ENCODE data around the gene CTDSP1. TPM values are rescaled to one million over a fixed set of nuclear protein-coding genes. Genes with fewer than 3 reads are reported as not detected.

Gene CTDSP1
- polyA plus RNA-seq, 6 donors from 2014 or later = 10.0 to 13.8 (median 11.9) TPM

DNA sequence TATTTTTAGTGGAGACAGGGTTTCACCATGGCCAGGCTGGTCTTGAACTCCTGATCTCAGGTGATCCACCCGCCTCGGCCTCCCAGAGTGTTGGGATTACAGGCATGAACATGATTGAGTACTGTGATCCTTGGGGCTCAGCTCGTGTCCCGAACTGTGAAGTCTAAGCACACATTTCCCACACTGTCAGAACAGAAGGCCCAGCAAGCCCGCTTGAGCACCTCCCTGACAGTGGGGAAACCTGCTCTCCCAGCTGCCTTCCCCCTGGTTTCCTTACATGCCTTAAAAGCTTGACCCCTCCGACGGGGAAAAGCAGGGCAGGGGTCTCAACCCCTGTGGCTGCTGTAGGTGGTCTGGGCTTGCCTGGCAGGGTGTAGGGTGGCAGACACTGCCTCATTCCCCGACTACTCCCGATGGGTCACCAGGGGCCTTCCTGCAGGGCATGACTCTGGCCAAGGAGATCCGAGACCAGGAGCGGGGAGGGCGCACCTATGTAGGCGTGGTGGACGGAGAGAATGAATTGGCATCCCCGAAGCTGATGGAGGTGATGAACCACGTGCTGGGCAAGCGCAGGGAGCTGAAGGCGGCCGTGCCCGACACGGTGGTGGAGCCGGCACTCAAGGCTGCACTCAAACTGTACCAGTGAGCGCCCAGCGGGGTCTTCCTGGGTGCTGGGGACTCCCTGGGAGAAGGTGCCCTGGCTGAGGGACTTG is 29.3 kb downstream of the CTDSP1 start:
- no peak for DNase-seq
- H3K4me3 Mint-ChIP-seq = no peak overlapping the region
- H3K27me3 Mint-ChIP-seq = peaks cover 0 to 18% (median 16%) of the 10 kb centered on the region in 3 donors
- no peak for ATAC-seq (ENCODE audit: low read depth in 2 of 2)
- no peaks in the 10 kb centered on the region for H3K9me3 Mint-ChIP-seq
- H3K27ac Mint-ChIP-seq = no peak overlapping the region
- H3K36me3 Mint-ChIP-seq = no peaks in the 10 kb centered on the region
- peaks cover 0 to 4% (median 0%) of the 10 kb centered on the region in 3 donors for H3K4me1 Mint-ChIP-seq

DNA sequence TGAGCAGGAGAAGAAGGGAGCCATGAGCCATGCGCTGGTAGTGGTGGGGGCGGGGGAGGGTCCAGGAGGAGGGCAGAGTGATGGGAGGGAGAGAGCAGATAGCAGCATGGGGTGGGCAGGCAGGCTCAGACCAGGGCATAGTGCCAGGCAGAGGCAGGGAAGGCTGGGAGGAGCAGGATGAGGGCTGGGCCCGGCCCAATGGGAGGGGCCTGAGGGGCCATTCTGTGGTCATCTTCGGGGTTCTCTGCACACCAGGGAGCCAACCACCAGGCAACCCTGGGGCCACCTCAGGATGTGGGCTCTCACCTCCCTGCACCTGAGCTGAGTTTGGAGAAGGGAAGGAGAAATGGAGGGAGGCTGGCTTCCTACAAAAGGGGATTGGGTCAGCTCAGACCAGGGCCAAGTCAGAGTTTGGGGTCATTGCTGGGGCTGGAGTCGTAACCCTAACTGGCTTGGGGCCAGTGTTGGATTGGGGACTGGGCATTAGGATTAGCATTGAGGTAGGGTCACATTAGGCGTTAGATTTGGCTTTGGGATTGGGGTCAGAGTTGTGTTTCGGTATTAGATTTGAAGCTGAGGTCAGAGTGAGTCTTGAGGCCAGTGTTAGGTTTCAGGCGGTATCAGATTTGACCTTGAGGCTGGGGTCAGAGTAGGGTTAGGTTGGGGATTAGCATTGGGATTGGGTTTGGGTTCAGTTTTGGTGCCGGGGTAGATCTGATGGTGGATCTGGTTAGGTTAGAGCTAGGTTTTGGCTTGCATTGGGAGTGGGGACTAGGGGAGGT is 30.4 kb downstream of the CTDSP1 start:
- Mint-ChIP-seq H3K27ac (peak overlapping the region in 1 of 6 donors; percentile 63), H3K27me3 (peaks cover 0 to 18% (median 16%) of the 10 kb centered on the region in 3 donors), H3K4me3 (no peak overlapping the region), H3K9me3 (no peaks in the 10 kb centered on the region), H3K4me1 (peaks cover 0 to 4% (median 0%) of the 10 kb centered on the region in 3 donors), H3K36me3 (no peaks in the 10 kb centered on the region)
- ATAC-seq (ENCODE audit: low read depth in 2 of 2) (no peak), DNase-seq (no peak)

- peaks cover 0 to 18% (median 16%) of the 10 kb centered on the region in 3 donors for H3K27me3 Mint-ChIP-seq
- H3K36me3 Mint-ChIP-seq = no peaks in the 10 kb centered on the region
- no peak overlapping the region for H3K4me3 Mint-ChIP-seq
- no peak for ATAC-seq (ENCODE audit: low read depth in 2 of 2)
- peak overlapping the region in 1 of 6 donors; percentile 63 for H3K27ac Mint-ChIP-seq
- H3K4me1 Mint-ChIP-seq = peaks cover 0 to 4% (median 0%) of the 10 kb centered on the region in 3 donors
- H3K9me3 Mint-ChIP-seq = no peaks in the 10 kb centered on the region
- no peak for DNase-seq
These were observed 31.1 kb downstream of the CTDSP1 start for GRCh38 chr2:218430721-218431120.

- Mint-ChIP-seq H3K36me3 (no peaks in the 10 kb centered on the region), H3K27me3 (peaks cover 0 to 18% (median 16%) of the 10 kb centered on the region in 3 donors), H3K9me3 (no peaks in the 10 kb centered on the region), H3K4me1 (peaks cover 0 to 4% (median 0%) of the 10 kb centered on the region in 3 donors), H3K4me3 (no peak overlapping the region), H3K27ac (no peak overlapping the region)
- DNase-seq (no peak), ATAC-seq (ENCODE audit: low read depth in 2 of 2) (no peak)
These were observed 32.2 kb downstream of the CTDSP1 start for GRCh38 chr2:218431878-218432277.

- Mint-ChIP-seq H3K27me3 (peaks cover 0 to 18% (median 16%) of the 10 kb centered on the region in 3 donors), H3K27ac (no peak overlapping the region), H3K4me1 (peaks cover under 1 to 4% (median 3%) of the 10 kb centered on the region in 3 donors), H3K9me3 (no peaks in the 10 kb centered on the region), H3K36me3 (no peaks in the 10 kb centered on the region), H3K4me3 (no peak overlapping the region)
- no peak for DNase-seq
- no peak for ATAC-seq (ENCODE audit: low read depth in 2 of 2)
These were observed 33.2 kb downstream of the CTDSP1 start for GRCh38 chr2:218432676-218433365.

GRCh38 chr2:218434456-218434855 is 34.8 kb downstream of the CTDSP1 start:
- Mint-ChIP-seq H3K4me1 (peaks cover 16 to 17% (median 17%) of the 10 kb centered on the region in 3 donors), H3K9me3 (no peaks in the 10 kb centered on the region), H3K36me3 (no peaks in the 10 kb centered on the region), H3K4me3 (no peak overlapping the region), H3K27me3 (peaks cover 0 to 16% (median 16%) of the 10 kb centered on the region in 3 donors), H3K27ac (peak overlapping the region in 1 of 6 donors; percentile 86)
- ATAC-seq (ENCODE audit: low read depth in 2 of 2) (no peak), DNase-seq (no peak)

DNA sequence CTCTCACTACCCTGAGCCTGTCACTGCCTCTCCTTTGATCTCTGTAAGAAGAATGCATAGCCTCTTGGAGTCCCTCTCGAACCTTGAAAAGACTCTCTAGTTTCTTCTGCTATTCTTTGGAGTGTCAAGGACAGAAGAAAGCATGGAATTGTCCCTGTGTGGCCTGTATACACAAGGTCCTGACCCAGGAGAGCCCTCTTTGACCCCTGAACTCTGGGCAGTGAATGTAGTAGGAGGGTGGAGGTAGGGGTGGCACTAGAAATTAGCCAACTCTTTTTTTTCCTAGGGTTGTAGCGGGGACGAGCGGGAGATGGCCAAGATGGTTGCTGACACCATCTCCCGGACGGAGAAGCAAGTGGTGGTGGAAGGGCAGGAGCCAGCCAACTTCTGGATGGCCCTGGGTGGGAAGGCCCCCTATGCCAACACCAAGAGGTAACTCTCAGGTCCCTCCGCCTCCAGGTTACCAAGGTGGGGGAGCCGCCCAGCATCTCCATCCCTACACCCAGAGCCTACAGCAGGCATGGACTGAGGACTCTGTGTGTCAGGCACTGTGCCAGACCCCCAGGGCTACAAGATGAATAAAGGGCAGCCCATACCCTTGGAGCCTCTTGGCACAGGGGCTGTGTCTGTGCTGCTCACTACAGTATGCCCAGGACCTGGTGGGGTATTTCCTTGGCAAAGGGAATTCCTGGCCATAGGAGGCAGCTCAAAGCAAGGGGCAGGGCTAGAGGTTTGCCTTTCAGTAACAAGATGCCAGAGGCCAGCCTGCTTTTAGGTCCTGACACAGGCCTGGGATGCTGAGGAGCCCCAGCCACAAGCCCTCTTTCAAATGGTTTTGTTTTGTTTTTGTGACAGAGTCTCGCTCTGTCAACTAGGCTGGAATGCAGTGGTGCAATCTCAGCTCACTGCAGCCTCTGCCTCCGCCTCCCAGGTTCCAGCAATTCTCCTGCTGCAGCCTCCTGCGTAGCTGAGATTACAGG is 35.6 kb downstream of the CTDSP1 start:
- no peak for DNase-seq
- Mint-ChIP-seq H3K36me3 (no peaks in the 10 kb centered on the region), H3K27ac (peak overlapping the region in 1 of 6 donors; percentile 47), H3K4me3 (peak overlapping the region in 1 of 8 donors; percentile 9), H3K27me3 (peaks cover 0 to 12% (median 8%) of the 10 kb centered on the region in 3 donors), H3K9me3 (no peaks in the 10 kb centered on the region), H3K4me1 (peaks cover 16 to 22% (median 22%) of the 10 kb centered on the region in 3 donors)
- ATAC-seq (ENCODE audit: low read depth in 2 of 2) = no peak

DNA sequence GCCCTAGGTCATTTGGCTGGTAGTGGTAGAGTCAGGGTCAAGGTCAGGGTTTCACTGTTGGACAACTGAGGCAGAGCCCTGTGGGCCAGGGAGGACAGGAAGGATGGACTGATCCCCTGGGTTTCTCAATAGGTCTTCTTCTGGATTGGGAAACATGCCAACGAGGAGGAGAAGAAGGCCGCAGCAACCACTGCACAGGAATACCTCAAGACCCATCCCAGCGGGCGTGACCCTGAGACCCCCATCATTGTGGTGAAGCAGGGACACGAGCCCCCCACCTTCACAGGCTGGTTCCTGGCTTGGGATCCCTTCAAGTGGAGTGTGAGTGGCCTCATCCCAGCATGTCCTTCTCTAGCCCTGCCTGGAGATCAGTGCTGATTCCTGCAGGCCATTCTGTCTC is 37.3 kb downstream of the CTDSP1 start:
- ATAC-seq (ENCODE audit: low read depth in 2 of 2) (no peak), DNase-seq (no peak)
- no peaks in the 10 kb centered on the region for H3K36me3 Mint-ChIP-seq
- H3K9me3 Mint-ChIP-seq = no peaks in the 10 kb centered on the region
- H3K27me3 Mint-ChIP-seq = peaks cover 0 to 7% (median 6%) of the 10 kb centered on the region in 3 donors
- no peak overlapping the region for H3K4me3 Mint-ChIP-seq
- H3K4me1 Mint-ChIP-seq = peaks cover 16 to 23% (median 22%) of the 10 kb centered on the region in 3 donors
- H3K27ac Mint-ChIP-seq = no peak overlapping the region

DNA sequence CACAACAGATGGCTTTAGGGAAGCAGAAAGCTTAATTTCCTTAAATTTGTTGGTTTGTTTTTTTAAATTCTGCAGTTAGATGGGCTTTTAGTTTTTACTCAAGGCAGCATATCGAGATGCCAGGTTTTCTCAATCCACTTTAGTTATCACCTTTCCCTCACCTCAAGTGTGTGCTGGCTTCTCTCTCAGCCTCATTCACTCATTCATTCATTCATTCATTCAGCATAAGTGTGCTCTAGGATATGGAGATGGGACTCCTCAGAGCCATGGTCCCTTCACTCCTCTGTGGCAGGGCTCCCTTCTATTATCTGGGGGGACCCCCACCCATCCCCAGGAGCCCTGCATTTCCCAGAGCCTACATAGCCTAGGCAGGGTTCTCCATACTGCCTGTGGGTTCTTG is 38.3 kb downstream of the CTDSP1 start:
- H3K27me3 Mint-ChIP-seq = no peaks in the 10 kb centered on the region
- H3K27ac Mint-ChIP-seq = peak overlapping the region in 3 of 6 donors; percentile 11 to 76 (median 61)
- no peaks in the 10 kb centered on the region for H3K9me3 Mint-ChIP-seq
- H3K4me1 Mint-ChIP-seq = peaks cover 12 to 23% (median 22%) of the 10 kb centered on the region in 3 donors
- DNase-seq (no peak), ATAC-seq (ENCODE audit: low read depth in 2 of 2) (no peak)
- no peaks in the 10 kb centered on the region for H3K36me3 Mint-ChIP-seq
- peak overlapping the region in 2 of 8 donors; percentile 2 to 83 for H3K4me3 Mint-ChIP-seq

- peak overlapping the region in 3 of 8 donors; percentile 12 to 83 (median 24) for H3K4me3 Mint-ChIP-seq
- peak; percentile 55 to 79 for ATAC-seq (ENCODE audit: low read depth in 2 of 2)
- H3K27ac Mint-ChIP-seq = peak overlapping the region in 4 of 6 donors; percentile 39 to 76 (median 63)
- peak; percentile 23 for DNase-seq
- H3K27me3 Mint-ChIP-seq = no peaks in the 10 kb centered on the region
- H3K36me3 Mint-ChIP-seq = no peaks in the 10 kb centered on the region
- H3K9me3 Mint-ChIP-seq = no peaks in the 10 kb centered on the region
- H3K4me1 Mint-ChIP-seq = peaks cover 12 to 23% (median 22%) of the 10 kb centered on the region in 3 donors
These were observed 38.9 kb downstream of the CTDSP1 start for GRCh38 chr2:218438596-218438995.

DNA sequence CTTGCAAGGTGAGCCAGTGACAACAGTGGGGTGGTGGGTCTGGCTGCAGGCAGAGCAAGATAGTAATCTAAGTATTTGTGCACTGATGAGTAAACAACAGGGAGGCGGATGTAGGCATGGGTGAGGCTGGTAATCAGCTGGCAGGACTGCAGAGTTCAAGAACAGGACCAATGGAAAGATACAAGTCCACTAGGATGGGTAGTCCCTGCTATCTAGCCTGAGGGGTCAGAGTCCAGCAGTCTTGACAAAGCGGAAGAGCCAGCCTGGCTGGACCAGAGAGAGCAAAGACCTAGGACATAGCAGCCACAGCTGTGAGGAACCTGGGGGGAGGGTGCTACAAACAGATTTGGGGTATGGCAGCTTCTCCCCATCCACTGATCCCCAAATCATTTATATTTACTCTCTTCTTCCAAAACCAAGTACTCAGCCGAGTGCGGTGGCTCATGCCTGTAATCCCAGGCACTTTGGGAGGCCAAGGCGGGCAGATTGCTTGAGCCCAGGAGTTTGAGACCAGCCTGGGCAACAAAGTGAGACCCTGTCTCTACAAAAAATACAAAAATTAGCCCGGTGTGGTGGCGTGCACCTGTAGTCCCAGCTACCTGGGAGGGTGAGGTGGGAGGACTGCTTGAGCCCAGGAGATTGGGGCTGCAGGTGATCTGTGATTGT is 45.2 kb downstream of the CTDSP1 start:
- peaks cover 0 to 2% (median 2%) of the 10 kb centered on the region in 3 donors for H3K4me1 Mint-ChIP-seq
- no peak overlapping the region for H3K4me3 Mint-ChIP-seq
- no peaks in the 10 kb centered on the region for H3K9me3 Mint-ChIP-seq
- H3K27me3 Mint-ChIP-seq = no peaks in the 10 kb centered on the region
- ATAC-seq (ENCODE audit: low read depth in 2 of 2) (no peak), DNase-seq (no peak)
- peaks cover 7 to 8% of the 10 kb centered on the region in 2 donors for H3K36me3 Mint-ChIP-seq
- peak overlapping the region in 2 of 6 donors; percentile 38 to 39 for H3K27ac Mint-ChIP-seq

GRCh38 chr2:218445602-218446001 is 45.9 kb downstream of the CTDSP1 start:
- DNase-seq = no peak
- Mint-ChIP-seq H3K9me3 (no peaks in the 10 kb centered on the region), H3K4me3 (no peak overlapping the region), H3K36me3 (peaks cover 7 to 8% of the 10 kb centered on the region in 2 donors), H3K4me1 (no peaks in the 10 kb centered on the region), H3K27ac (no peak overlapping the region), H3K27me3 (no peaks in the 10 kb centered on the region)
- no peak for ATAC-seq (ENCODE audit: low read depth in 2 of 2)

Data from naive B cell (primary cell).